K562 (cell line): ENCODE data around the gene UBA7. TPM values are rescaled to one million over a fixed set of nuclear protein-coding genes. Genes with fewer than 3 reads are reported as not detected.

Experiments used
- CTCF ChIP-seq, 3 experiments: IDR thresholded peaks in 2 of 3; conservative IDR thresholded peaks in 1 of 3; 2 replicates each; pipeline ENCODE4 v1.5.1; 2011 to 2012; ENCODE audit warnings: low read length in 3 of 3, mild to moderate bottlenecking in 3 of 3, control low read depth in 2 of 3, improper control_type of control experiment in 1 of 3, inconsistent platforms in 1 of 3, low read depth in 1 of 3, mixed read lengths in 1 of 3, moderate library complexity in 1 of 3; ENCODE audit not compliant: insufficient read depth in 2 of 3
- DEAF1 ChIP-seq: fragments of 450-650 bp; formaldehyde crosslinking; IDR thresholded peaks from 2 replicates; pipeline ENCODE4 v1.4.0; 2020; ENCODE audit warnings: mild to moderate bottlenecking, moderate library complexity
- L3MBTL2 ChIP-seq: fragments of 450-650 bp; IDR thresholded peaks from 2 replicates; pipeline ENCODE4 v1.6.1; 2016; ENCODE audit warnings: mild to moderate bottlenecking, moderate library complexity
- NR2C2 ChIP-seq, 2 experiments: fragments of 200-800 bp in 1 of 2; sonication (Bioruptor generic) in 1 of 2; sonication (generic) in 1 of 2; formaldehyde crosslinking in 1 of 2; IDR thresholded peaks; 2 replicates each; pipeline versions ENCODE4 v1.6.1 to v1.8.0; 2016 to 2022; ENCODE audit warnings: mild to moderate bottlenecking in 1 of 2, missing compliant biosample characterization in 1 of 2, missing genetic modification characterization in 1 of 2, missing genetic modification reagents in 1 of 2
- PATZ1 ChIP-seq: fragments of 250-450 bp; sonication (Bioruptor Pico); IDR thresholded peaks from 2 replicates; pipeline ENCODE4 v1.5.0; 2020; ENCODE audit warnings: mild to moderate bottlenecking, borderline replicate concordance
- SMAD4 ChIP-seq: fragments of 250-450 bp; sonication (Bioruptor Pico); conservative IDR thresholded peaks from 2 replicates; pipeline ENCODE4 v1.8.0; 2021; ENCODE audit warnings: inconsistent platforms, mild to moderate bottlenecking, moderate library complexity
- VEZF1 ChIP-seq: fragments of 200-800 bp; sonication (Bioruptor generic); IDR thresholded peaks from 2 replicates; pipeline ENCODE4 v1.6.1; 2017; ENCODE audit warnings: missing genetic modification characterization, missing compliant biosample characterization
- ZBTB1 ChIP-seq: sonication (generic); formaldehyde crosslinking; IDR thresholded peaks from 2 replicates; pipeline ENCODE4 v1.8.1; 2023; ENCODE audit warnings: missing genetic modification reagents, low read depth, mild to moderate bottlenecking, borderline replicate concordance
- ZNF407 ChIP-seq: fragments of 450-650 bp; IDR thresholded peaks from 2 replicates; pipeline ENCODE4 v1.6.1; 2016; ENCODE audit warnings: low read depth
- polyA plus RNA-seq, 8 experiments: library from polyadenylated mRNA; depleted of rRNA in 4 of 8; stranded (reverse) in 5 of 8; unstranded in 3 of 8; fragments of >200 nt; fragmentation: Nextera tagmentation in 2 of 8; fragmentation: Illumina TruSeq in 1 of 8; extraction: Ambion mirVana in 2 of 8; extraction: Trizol in 1 of 8; gene quantifications; 2 replicates each; pipeline versions ENCODE4 v1.2.1 to v1.2.3, GENCODE V29; 2011 to 2014; ENCODE audit warnings: inconsistent platforms in 1 of 8, missing spikeins in 1 of 8
- total RNA-seq, 7 experiments: library from RNA; depleted of rRNA in 6 of 7; stranded (reverse); fragments of >200 nt in 6 of 7; fragmentation: Illumina TruSeq in 2 of 7; extraction: Trizol in 2 of 7; gene quantifications; 2 replicates each; pipeline versions ENCODE4 v1.2.1 to v1.2.3, GENCODE V29; 2011 to 2021; ENCODE audit warnings: low replicate concordance in 1 of 7

UBA7 gene
- total and polyA plus RNA-seq, 9 of the 15 experiments (the other 6 are each of a cell fraction or from before 2014, with no cell fraction given): 0.17 to 3.3 (median 2.0) TPM

- peak; percentile 87 for TF ChIP-seq ZNF407
- TF ChIP-seq DEAF1 (CRISPR knock-in tag): peak; percentile 58
- TF ChIP-seq L3MBTL2: 0 out of 2 replicates have a peak, but pooled peaks have one; percentile 20
- peak; percentile 73 for TF ChIP-seq VEZF1 (CRISPR knock-in tag)
- peak; percentile 79; the same call in 1 of the 2 replicates for TF ChIP-seq ZBTB1 (CRISPR knock-in tag)
- 0 out of 2 replicates have a peak, but pooled peaks have one; percentile 11 for TF ChIP-seq NR2C2 (CRISPR knock-in tag; IDR thresholded peaks at IDR 0.05)
- TF ChIP-seq NR2C2 (tag; IDR thresholded peaks at IDR 0.05): no peak
- peak; percentile 79 to 87 (median 84) for TF ChIP-seq CTCF (IDR thresholded peaks at IDR 0.05 in 2 of 3, conservative IDR thresholded peaks at IDR 0.05 in 1 of 3; ENCODE audit: insufficient read depth in 2 of 3, low read depth in 1 of 3, low read length in 3 of 3)
- TF ChIP-seq PATZ1 (CRISPR knock-in tag): no peak
- peak; percentile 10; the same call in 1 of the 2 replicates for TF ChIP-seq SMAD4 (CRISPR knock-in tag)
These were observed 10.9 kb downstream of the UBA7 start, which contains the start of gene INKA1 (continued) for GRCh38 chr3:49802719-49803464.
